KMS-11 (cell line): ENCODE results near the gene PLIN1.

Experiments
- H2AFZ ChIP-seq: fragments of 200-600 bp; sonication (generic); 2 replicates; pipeline ENCODE4 v1.6.1; 2016; ENCODE audit warnings: antibody characterized with exemption, mixed run types, low read depth
- H3K27ac ChIP-seq: fragments of 200-600 bp; sonication (generic); 2 replicates; pipeline ENCODE4 v1.6.1; 2016; ENCODE audit warnings: mild to moderate bottlenecking, mixed run types
- H3K27me3 ChIP-seq: fragments of 200-600 bp; sonication (generic); 2 replicates; pipeline ENCODE4 v1.6.1; 2017; ENCODE audit warnings: mild to moderate bottlenecking, low read depth, mixed run types, moderate library complexity; ENCODE audit not compliant: insufficient read depth
- H3K36me3 ChIP-seq: fragments of 200-600 bp; sonication (generic); 2 replicates; pipeline ENCODE4 v1.6.1; 2017; ENCODE audit warnings: mild to moderate bottlenecking, mixed run types; ENCODE audit not compliant: insufficient read depth
- H3K4me1 ChIP-seq: fragments of 200-600 bp; sonication (generic); 2 replicates; pipeline ENCODE4 v1.6.1; 2016; ENCODE audit warnings: mild to moderate bottlenecking, low read depth, mixed run types; ENCODE audit not compliant: poor library complexity, severe bottlenecking
- H3K4me2 ChIP-seq: fragments of 200-600 bp; sonication (generic); 2 replicates; pipeline ENCODE4 v1.7.0; 2016; ENCODE audit warnings: mild to moderate bottlenecking, mixed run types
- H3K4me3 ChIP-seq: fragments of 200-600 bp; sonication (generic); IDR thresholded peaks from 2 replicates; pipeline ENCODE4 v1.6.1; 2017; ENCODE audit warnings: low read depth, low read length, mixed read lengths; ENCODE audit not compliant: insufficient read depth
- H3K79me2 ChIP-seq: fragments of 200-600 bp; sonication (generic); 2 replicates; pipeline ENCODE4 v1.6.1; 2016; ENCODE audit warnings: low read depth, mixed run types; ENCODE audit not compliant: insufficient read depth
- H3K9ac ChIP-seq: fragments of 200-600 bp; sonication (generic); 2 replicates; pipeline ENCODE4 v1.6.1; 2016; ENCODE audit warnings: mild to moderate bottlenecking, mixed run types
- H4K20me1 ChIP-seq: fragments of 200-600 bp; sonication (generic); 2 replicates; pipeline ENCODE4 v1.6.1; 2016; ENCODE audit warnings: mild to moderate bottlenecking, mixed run types; ENCODE audit not compliant: insufficient read depth
- TF ChIP-seq, protein P1 (sequence below): fragments of 200-600 bp; sonication (generic); conservative IDR thresholded peaks from 2 replicates; pipeline ENCODE4 v1.6.1; 2017; ENCODE audit warnings: low read depth, mild to moderate bottlenecking, antibody characterized with exemption, low read length, moderate library complexity, mixed read lengths

Gene PLIN1

DNA sequence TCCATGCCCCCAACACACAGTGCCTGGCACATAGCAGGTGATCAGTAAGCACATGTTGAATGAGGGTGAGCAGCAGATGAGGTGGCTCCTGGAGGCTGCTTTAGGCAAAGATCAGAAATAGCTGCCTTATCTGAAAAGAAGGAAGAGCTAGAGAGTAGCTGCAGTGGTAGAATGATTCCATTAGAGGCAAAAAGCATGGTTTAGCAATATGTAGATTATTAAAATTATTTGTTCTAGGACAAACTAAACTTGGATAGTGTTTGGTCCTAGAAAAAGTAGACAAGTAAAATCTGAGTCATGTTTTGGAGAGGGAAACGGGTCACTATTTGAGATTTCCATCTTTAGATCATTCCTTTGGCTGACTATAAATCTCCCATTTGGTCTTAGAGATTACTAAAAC, 56.0 kb downstream of the PLIN1 start:
- no peaks in the 10 kb centered on the region for H3K79me2 ChIP-seq
- no peak overlapping the region for H3K4me2 ChIP-seq
- H3K27ac ChIP-seq, result no peak overlapping the region
- H3K4me1 ChIP-seq, result no peaks in the 10 kb centered on the region
- TF ChIP-seq, protein P1, sequence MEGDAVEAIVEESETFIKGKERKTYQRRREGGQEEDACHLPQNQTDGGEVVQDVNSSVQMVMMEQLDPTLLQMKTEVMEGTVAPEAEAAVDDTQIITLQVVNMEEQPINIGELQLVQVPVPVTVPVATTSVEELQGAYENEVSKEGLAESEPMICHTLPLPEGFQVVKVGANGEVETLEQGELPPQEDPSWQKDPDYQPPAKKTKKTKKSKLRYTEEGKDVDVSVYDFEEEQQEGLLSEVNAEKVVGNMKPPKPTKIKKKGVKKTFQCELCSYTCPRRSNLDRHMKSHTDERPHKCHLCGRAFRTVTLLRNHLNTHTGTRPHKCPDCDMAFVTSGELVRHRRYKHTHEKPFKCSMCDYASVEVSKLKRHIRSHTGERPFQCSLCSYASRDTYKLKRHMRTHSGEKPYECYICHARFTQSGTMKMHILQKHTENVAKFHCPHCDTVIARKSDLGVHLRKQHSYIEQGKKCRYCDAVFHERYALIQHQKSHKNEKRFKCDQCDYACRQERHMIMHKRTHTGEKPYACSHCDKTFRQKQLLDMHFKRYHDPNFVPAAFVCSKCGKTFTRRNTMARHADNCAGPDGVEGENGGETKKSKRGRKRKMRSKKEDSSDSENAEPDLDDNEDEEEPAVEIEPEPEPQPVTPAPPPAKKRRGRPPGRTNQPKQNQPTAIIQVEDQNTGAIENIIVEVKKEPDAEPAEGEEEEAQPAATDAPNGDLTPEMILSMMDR, result no peak
- H3K4me3 ChIP-seq, result no peak overlapping the region
- H4K20me1 ChIP-seq, result no peaks in the 10 kb centered on the region
- no peak overlapping the region for H2AFZ ChIP-seq
- peaks cover 28% of the 10 kb centered on the region for H3K36me3 ChIP-seq
- no peaks in the 10 kb centered on the region for H3K27me3 ChIP-seq
- H3K9ac ChIP-seq, result no peak overlapping the region

DNA sequence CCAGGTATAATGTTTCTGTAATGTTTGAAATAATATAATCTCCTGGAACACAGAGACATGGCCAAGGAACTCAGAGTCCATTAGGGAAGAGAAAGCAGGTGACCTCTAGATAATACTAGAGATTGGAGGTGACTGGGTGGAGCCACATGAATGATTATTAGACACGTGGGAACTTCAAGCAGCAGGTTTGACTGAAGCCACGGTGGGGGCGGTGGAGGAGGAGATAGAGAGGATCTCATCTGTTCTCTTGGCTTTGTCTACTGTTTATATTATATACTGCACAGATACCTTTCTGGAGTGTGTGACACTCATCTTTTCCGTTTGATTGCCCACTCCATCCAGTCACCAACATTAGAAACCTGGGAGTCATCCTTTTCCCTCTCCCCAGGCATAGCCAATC, 57.6 kb downstream of the PLIN1 start:
- H3K4me2 ChIP-seq, result no peak overlapping the region

DNA sequence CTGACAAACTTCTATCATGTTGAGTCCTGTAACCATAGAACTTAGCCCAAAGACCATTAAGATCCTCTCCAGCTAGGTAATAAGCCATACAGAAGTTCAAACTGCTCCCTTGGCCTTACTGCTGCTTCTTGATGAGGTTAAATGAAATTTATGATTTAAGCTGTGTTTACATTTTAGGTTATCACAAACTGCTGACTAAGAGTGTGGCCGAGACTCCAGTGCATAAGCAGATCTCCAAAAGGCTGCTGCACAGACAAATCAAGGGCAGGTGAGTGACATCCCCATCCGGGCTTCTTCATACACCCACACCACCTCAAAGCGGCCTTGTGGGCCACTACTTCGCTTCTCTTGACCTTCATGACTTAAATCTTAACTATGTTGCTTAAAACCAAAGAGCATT, 62.9 kb downstream of the PLIN1 start:
- peaks cover 14% of the 10 kb centered on the region for H3K4me1 ChIP-seq
- no peaks in the 10 kb centered on the region; the same call in 1 of the 2 replicates for H3K79me2 ChIP-seq
- H3K36me3 ChIP-seq, result peaks cover 30% of the 10 kb centered on the region; the same call in 1 of the 2 replicates
- no peak overlapping the region for H3K27ac ChIP-seq
- no peak overlapping the region for H3K4me2 ChIP-seq
- no peaks in the 10 kb centered on the region for H3K27me3 ChIP-seq
- H3K4me3 ChIP-seq, result no peak overlapping the region
- H2AFZ ChIP-seq, result no peak overlapping the region
- H4K20me1 ChIP-seq, result no peaks in the 10 kb centered on the region
- H3K9ac ChIP-seq, result no peak overlapping the region
- TF ChIP-seq, protein P1, result no peak

More for the DNA sequence above, 57.6 kb downstream of the PLIN1 start:
- H3K9ac ChIP-seq, result no peak overlapping the region
- H4K20me1 ChIP-seq, result no peaks in the 10 kb centered on the region
- H2AFZ ChIP-seq, result no peak overlapping the region
- H3K27ac ChIP-seq, result no peak overlapping the region
- no peaks in the 10 kb centered on the region for H3K27me3 ChIP-seq
- H3K4me1 ChIP-seq, result peaks cover under 1% of the 10 kb centered on the region
- TF ChIP-seq, protein P1, result no peak
- H3K79me2 ChIP-seq, result no peaks in the 10 kb centered on the region
- H3K36me3 ChIP-seq, result peaks cover 20% of the 10 kb centered on the region; the same call in 1 of the 2 replicates
- no peak overlapping the region for H3K4me3 ChIP-seq

DNA sequence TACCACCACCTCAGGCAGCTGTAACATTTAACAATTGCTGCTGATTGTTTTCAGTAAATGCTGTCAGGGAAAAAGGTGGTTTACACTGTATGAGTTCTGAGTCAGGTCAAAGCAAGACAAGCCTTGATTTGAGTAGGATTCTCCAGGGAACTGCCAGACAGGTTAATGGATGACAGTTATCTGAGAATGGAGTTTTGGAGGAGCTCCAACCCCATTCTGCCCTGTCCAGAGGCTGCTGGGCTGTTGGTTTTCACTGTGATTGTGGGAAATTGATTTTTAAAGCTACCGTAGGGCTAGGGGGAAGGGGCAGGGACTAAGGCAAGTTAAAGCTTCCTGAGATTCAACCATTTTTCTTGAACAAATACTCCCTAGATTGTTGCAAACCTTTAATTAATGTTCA, 64.0 kb downstream of the PLIN1 start:
- H2AFZ ChIP-seq, result no peak overlapping the region
- no peak overlapping the region for H3K9ac ChIP-seq
- H3K36me3 ChIP-seq, result peaks cover 28% of the 10 kb centered on the region; the same call in 1 of the 2 replicates
- H3K27ac ChIP-seq, result no peak overlapping the region
- H3K27me3 ChIP-seq, result no peaks in the 10 kb centered on the region
- no peak overlapping the region for H3K4me3 ChIP-seq
- no peaks in the 10 kb centered on the region; the same call in 1 of the 2 replicates for H3K79me2 ChIP-seq
- TF ChIP-seq, protein P1, result no peak
- peaks cover 24% of the 10 kb centered on the region for H3K4me1 ChIP-seq
- no peak overlapping the region for H3K4me2 ChIP-seq
- no peaks in the 10 kb centered on the region for H4K20me1 ChIP-seq
